ENCODE data around the gene FAM200C. TPM values are rescaled to one million over a fixed set of nuclear protein-coding genes. Genes with fewer than 3 reads are reported as not detected.

FAM200C gene
- total RNA-seq, 1 donor from 2014 or later = 8.1 TPM

GRCh38 chr5:160367261-160367660, 32.6 kb downstream of the FAM200C start:
- Mint-ChIP-seq H3K27ac (no peak overlapping the region), H3K27me3 (peaks cover 42% of the 10 kb centered on the region), H3K4me1 (ENCODE audit: unreplicated experiment) (peaks cover 15% of the 10 kb centered on the region), H3K36me3 (no peaks in the 10 kb centered on the region), H3K4me3 (no peak overlapping the region), H3K9me3 (no peaks in the 10 kb centered on the region)
- TF ChIP-seq CTCF (conservative IDR thresholded peaks at IDR 0.05) = no peak
- peak; percentile 10 for DNase-seq (ENCODE audit: extremely low spot score, unreplicated experiment)

- no peak for TF ChIP-seq CTCF (conservative IDR thresholded peaks at IDR 0.05)
- DNase-seq (ENCODE audit: extremely low spot score, unreplicated experiment) = no peak
- H3K9me3 Mint-ChIP-seq = no peaks in the 10 kb centered on the region
- H3K36me3 Mint-ChIP-seq = no peaks in the 10 kb centered on the region
- H3K4me3 Mint-ChIP-seq = no peak overlapping the region
- H3K27me3 Mint-ChIP-seq = peaks cover 32% of the 10 kb centered on the region
- peaks cover 15% of the 10 kb centered on the region for H3K4me1 Mint-ChIP-seq (ENCODE audit: unreplicated experiment)
- H3K27ac Mint-ChIP-seq = no peak overlapping the region
Observed at GRCh38 chr5:160366230-160366629, 33.6 kb downstream of the FAM200C start.

- peak overlapping the region; percentile 45 for H3K27ac Mint-ChIP-seq
Observed at GRCh38 chr5:160363660-160364395, 36.0 kb downstream of the FAM200C start.

GRCh38 chr5:160363211-160363610, 36.6 kb downstream of the FAM200C start:
- Mint-ChIP-seq H3K36me3 (no peaks in the 10 kb centered on the region), H3K27ac (peak overlapping the region; percentile 45), H3K4me3 (no peak overlapping the region), H3K27me3 (peaks cover 4% of the 10 kb centered on the region), H3K9me3 (no peaks in the 10 kb centered on the region), H3K4me1 (ENCODE audit: unreplicated experiment) (peaks cover 20% of the 10 kb centered on the region)
- DNase-seq (ENCODE audit: extremely low spot score, unreplicated experiment) = no peak
- no peak for TF ChIP-seq CTCF (conservative IDR thresholded peaks at IDR 0.05)

More at GRCh38 chr5:160363660-160364395, 36.0 kb downstream of the FAM200C start:
- Mint-ChIP-seq H3K4me3 (no peak overlapping the region), H3K27me3 (peaks cover 10% of the 10 kb centered on the region), H3K36me3 (no peaks in the 10 kb centered on the region), H3K4me1 (ENCODE audit: unreplicated experiment) (peaks cover 20% of the 10 kb centered on the region), H3K9me3 (no peaks in the 10 kb centered on the region)
- no peak for DNase-seq (ENCODE audit: extremely low spot score, unreplicated experiment)
- no peak for TF ChIP-seq CTCF (conservative IDR thresholded peaks at IDR 0.05)

- no peak for TF ChIP-seq CTCF (conservative IDR thresholded peaks at IDR 0.05)
- Mint-ChIP-seq H3K36me3 (no peaks in the 10 kb centered on the region), H3K27ac (no peak overlapping the region), H3K4me3 (no peak overlapping the region), H3K9me3 (no peaks in the 10 kb centered on the region), H3K4me1 (ENCODE audit: unreplicated experiment) (peaks cover 23% of the 10 kb centered on the region), H3K27me3 (no peaks in the 10 kb centered on the region)
- no peak for DNase-seq (ENCODE audit: extremely low spot score, unreplicated experiment)
Observed at GRCh38 chr5:160361624-160362228, 38.1 kb downstream of the FAM200C start.
